HCT116 (cell line): ENCODE results near the gene PSMD12. TPM values are rescaled to one million over a fixed set of nuclear protein-coding genes. Genes with fewer than 3 reads are reported as not detected.

Source experiments
- ATAC-seq: fragments of 200-7000 bp; cut with Tn5 transposase; 2 replicates; pipeline ENCODE4 v1.9.1; 2020; ENCODE audit warnings: mild to moderate bottlenecking, moderate library complexity
- BruUV-seq: library from RNA; stranded (reverse); fragments of 400-500 nt; replicated peaks from 2 replicates; lab custom pipeline; 2021; lab: Mats Ljungman, UMichigan
- CTCF ChIA-PET: fragments of 300-600 bp; sonication (Branson Sonifier 250); formaldehyde crosslinking; loops from one replicate; lab custom pipeline; 2021; ENCODE audit warnings: antibody characterized with exemption; lab: Charles Lee
- POLR2A ChIA-PET: fragments of 300-600, 350-600 bp; sonication (Branson Sonifier 250); formaldehyde crosslinking; loops from one replicate; lab custom pipeline; 2021; ENCODE audit warnings: antibody characterized with exemption; lab: Charles Lee
- RAD21 ChIA-PET, 2 experiments: fragments of 300-600 bp; sonication (Branson Sonifier 250); formaldehyde crosslinking; loops; one replicate each; lab custom pipeline; 2023; ENCODE audit warnings: low total read pairs in 2 of 2; ENCODE audit not compliant: uncharacterized antibody in 2 of 2, unreplicated experiment in 2 of 2, low non-redundant PET in 1 of 2; lab: Charles Lee
- DNase-seq: peaks from one replicate; pipeline ENCODE4 v3.0.0-alpha.2; 2010; ENCODE audit warnings: low read depth, low spot score
- H2AFZ ChIP-seq: fragments of 200-600 bp; shearing (Covaris generic), sonication (generic); 2 replicates; pipeline ENCODE4 v1.6.1; 2017; ENCODE audit warnings: low read depth, mixed run types, mixed read lengths, antibody characterized with exemption, low read length; ENCODE audit not compliant: poor library complexity, severe bottlenecking
- H3K27ac ChIP-seq: 2 replicates; pipeline ENCODE4 v1.5.1; 2012; ENCODE audit warnings: low read depth, low read length
- H3K27me3 ChIP-seq: fragments of 200-600 bp; sonication (generic); 2 replicates; pipeline ENCODE4 v1.6.1; 2016; ENCODE audit warnings: mixed run types, low read length, mixed read lengths; ENCODE audit not compliant: insufficient read depth
- H3K36me3 ChIP-seq, 2 experiments: fragments of 200-500 bp in 1 of 2; fragments of 200-600 bp in 1 of 2; sonication (Bioruptor generic) in 1 of 2; sonication (generic) in 1 of 2; 2 replicates each; pipeline versions ENCODE4 v1.5.1 to v1.6.1; 2014 to 2016; ENCODE audit warnings: low read length in 2 of 2, inconsistent platforms in 1 of 2, mixed read lengths in 1 of 2, mixed run types in 1 of 2; ENCODE audit not compliant: insufficient read depth in 2 of 2, control insufficient read depth in 1 of 2
- H3K4me1 ChIP-seq, 2 experiments: fragments of 200-600 bp in 1 of 2; sonication (generic) in 1 of 2; 2 replicates each; pipeline versions ENCODE4 v1.5.1 to v1.6.1; 2012 to 2017; ENCODE audit warnings: low read length in 2 of 2, inconsistent platforms in 1 of 2, mild to moderate bottlenecking in 1 of 2, mixed read lengths in 1 of 2, mixed run types in 1 of 2, moderate library complexity in 1 of 2; ENCODE audit not compliant: insufficient read depth in 2 of 2, control insufficient read depth in 1 of 2
- H3K4me2 ChIP-seq: fragments of 200-600 bp; sonication (generic); 2 replicates; pipeline ENCODE4 v1.6.1; 2017; ENCODE audit warnings: mixed run types, low read length, mixed read lengths
- H3K4me3 ChIP-seq, 2 experiments: fragments of 200-600 bp in 1 of 2; sonication (generic) in 1 of 2; replicated peaks in 1 of 2; 2 replicates each; pipeline ENCODE4 v1.5.1; 2011 to 2016; ENCODE audit warnings: low read length in 2 of 2, control low read depth in 1 of 2, low read depth in 1 of 2, mild to moderate bottlenecking in 1 of 2, mixed read lengths in 1 of 2, mixed run types in 1 of 2
- H3K79me2 ChIP-seq: fragments of 200-600 bp; sonication (generic); 2 replicates; pipeline ENCODE4 v1.6.1; 2017; ENCODE audit warnings: mild to moderate bottlenecking, mixed run types, low read length, moderate library complexity, mixed read lengths; ENCODE audit not compliant: insufficient read depth
- H3K9ac ChIP-seq: fragments of 200-600 bp; sonication (generic); 2 replicates; pipeline ENCODE4 v1.6.1; 2016; ENCODE audit warnings: low read length, mixed read lengths
- H3K9me2 ChIP-seq: fragments of 200-600 bp; sonication (generic), shearing (Covaris generic); 2 replicates; pipeline ENCODE4 v1.6.1; 2017; ENCODE audit warnings: mixed run types, mild to moderate bottlenecking, moderate library complexity; ENCODE audit not compliant: insufficient read depth
- H3K9me3 ChIP-seq, 2 experiments: fragments of 200-500 bp in 1 of 2; fragments of 200-600 bp in 1 of 2; sonication (Bioruptor generic) in 1 of 2; sonication (generic) in 1 of 2; 2 replicates each; pipeline ENCODE4 v1.6.1; 2014 to 2017; ENCODE audit warnings: low read length in 2 of 2, mixed read lengths in 2 of 2, inconsistent platforms in 1 of 2, low read depth in 1 of 2, mild to moderate bottlenecking in 1 of 2, mixed run types in 1 of 2, moderate library complexity in 1 of 2; ENCODE audit not compliant: control insufficient read depth in 1 of 2, insufficient read depth in 1 of 2
- H4K20me1 ChIP-seq: fragments of 200-600 bp; sonication (generic), shearing (Covaris generic); 2 replicates; pipeline ENCODE4 v1.6.1; 2017; ENCODE audit warnings: mixed run types, mild to moderate bottlenecking, moderate library complexity; ENCODE audit not compliant: insufficient read depth
- CTCF ChIP-seq, 3 experiments: fragments of 200-600 bp in 1 of 3; sonication (generic) in 1 of 3; IDR thresholded peaks in 2 of 3; conservative IDR thresholded peaks in 1 of 3; 2 replicates each; pipeline ENCODE4 v1.5.1; 2012 to 2017; ENCODE audit warnings: low read depth in 2 of 3, low read length in 2 of 3, antibody characterized with exemption in 1 of 3, borderline replicate concordance in 1 of 3, control low read depth in 1 of 3, mild to moderate bottlenecking in 1 of 3, mixed read lengths in 1 of 3, mixed run types in 1 of 3, moderate library complexity in 1 of 3; ENCODE audit not compliant: insufficient read depth in 1 of 3
- ELF1 ChIP-seq: IDR thresholded peaks from 2 replicates; pipeline ENCODE4 v1.6.1; 2012; ENCODE audit warnings: low read depth, borderline replicate concordance
- JUND ChIP-seq: IDR thresholded peaks from 2 replicates; pipeline ENCODE4 v1.6.1; 2012
- MAX ChIP-seq: IDR thresholded peaks from 2 replicates; pipeline ENCODE4 v1.6.1; 2012
- POLR2AphosphoS5 ChIP-seq: IDR thresholded peaks from 2 replicates; pipeline ENCODE4 v1.6.1; 2011; ENCODE audit warnings: mild to moderate bottlenecking, low read depth, low read length, moderate library complexity
- SIN3A ChIP-seq: IDR thresholded peaks from 2 replicates; pipeline ENCODE4 v1.6.1; 2012; ENCODE audit warnings: low read depth
- SP1 ChIP-seq: IDR thresholded peaks from 2 replicates; pipeline ENCODE4 v1.6.1; 2012; ENCODE audit warnings: low read depth
- YY1 ChIP-seq: IDR thresholded peaks from 2 replicates; pipeline ENCODE4 v1.6.1; 2011; ENCODE audit warnings: low read length, low read depth, moderate library complexity, mild to moderate bottlenecking; ENCODE audit not compliant: insufficient replicate concordance; ENCODE audit errors: extremely low read depth
- intact Hi-C: fragments of 100-400 bp; cut with micrococcal nuclease; formaldehyde crosslinking; loops from 2 replicates; pipeline ENCODE4 v1.10.0; 2022
- total RNA-seq: library from RNA; stranded (reverse); gene quantifications from one replicate; pipeline ENCODE4 v1.2.1, GENCODE V29; 2021; ENCODE audit not compliant: unreplicated experiment

Gene PSMD12
- total RNA-seq, 1 experiment from 2014 or later: 115 TPM

- TF ChIP-seq CTCF (IDR thresholded peaks at IDR 0.05 in 2 of 3, conservative IDR thresholded peaks at IDR 0.05 in 1 of 3; ENCODE audit: borderline replicate concordance in 1 of 3, insufficient read depth in 1 of 3, low read depth in 2 of 3, low read length in 2 of 3) (no peak), ELF1 (no peak), YY1 (peak; percentile 51), POLR2AphosphoS5 (peak; percentile 70), SIN3A (0 out of 2 replicates have a peak, but pooled peaks have one; percentile 29), JUND (peak; percentile 79), SP1 (peak; percentile 88)
These were observed 24.4 kb upstream of the PSMD12 start (continued) for GRCh38 chr17:67390646-67391361.

- CTCF ChIA-PET: interaction anchor here (0.9 to 5.5 kb wide), 6 partner anchors 11 to 248 kb away, joined by 3 to 50 read pairs (median 4); no protein-coding TSS in a partner anchor
- DNase-seq (no peak), ATAC-seq (peak; percentile 19; the same call in 1 of the 2 replicates)
- H3K36me3 ChIP-seq: no peaks in the 10 kb centered on the region
- H2AFZ ChIP-seq: no peak overlapping the region
- no peaks in the 10 kb centered on the region for H3K27me3 ChIP-seq
- peak overlapping the region; percentile 71 for H3K4me2 ChIP-seq
- intact Hi-C loops: loop anchor here (2.0 kb wide), 1 partner anchor 33 kb away; no protein-coding TSS in a partner anchor
- H3K27ac ChIP-seq: peak overlapping the region; percentile 54
- no TSS peak for BruUV-seq
- H3K79me2 ChIP-seq: peaks cover 57% of the 10 kb centered on the region
- peak overlapping the region; percentile 46 for H3K9ac ChIP-seq
- H3K4me1 ChIP-seq: peaks cover 26 to 61% of the 10 kb centered on the region in 2 experiments
- POLR2A ChIA-PET: interaction anchor here (0.8 to 1.9 kb wide), 5 partner anchors 30 to 85 kb away, joined by 4 to 5 read pairs (median 4); no protein-coding TSS in a partner anchor
- no peaks in the 10 kb centered on the region for H4K20me1 ChIP-seq
- H3K9me3 ChIP-seq: no peaks in the 10 kb centered on the region
- RAD21 ChIA-PET: interaction anchor here (0.6 to 1.8 kb wide), 2 partner anchors 21 to 85 kb away, joined by 3 to 4 read pairs; no protein-coding TSS in a partner anchor
- peak overlapping the region in 1 of 2 experiments; percentile 36; a peak in 2 of 4 replicates for H3K4me3 ChIP-seq
- H3K9me2 ChIP-seq: no peaks in the 10 kb centered on the region
- peak; percentile 59; the same call in 1 of the 2 replicates for TF ChIP-seq MAX
- no peak for TF ChIP-seq ELF1
These were observed 23.7 kb upstream of the PSMD12 start for GRCh38 chr17:67390006-67390645.
